Measurements from ENCODE around the gene OBSCN.

OBSCN gene

GRCh38 chr1:228366062-228366865 lies 158.4 kb downstream of the OBSCN start:
- DNase-seq (ENCODE audit: low spot score): no peak
- in situ Hi-C loops (cut with MboI; ENCODE audit: low sequenced_read_pairs, unreplicated experiment): no loop called here
- no peak for TF ChIP-seq CTCF (IDR thresholded peaks at IDR 0.05; ENCODE audit: borderline replicate concordance, control extremely low read depth, extremely low read depth, insufficient read depth, missing control alignments)

GRCh38 chr1:228366866-228367741 lies 159.3 kb downstream of the OBSCN start:
- in situ Hi-C loops (cut with MboI; ENCODE audit: low sequenced_read_pairs, unreplicated experiment): no loop called here
- DNase-seq (ENCODE audit: low spot score): no peak
- no peak for TF ChIP-seq CTCF (IDR thresholded peaks at IDR 0.05; ENCODE audit: borderline replicate concordance, control extremely low read depth, extremely low read depth, insufficient read depth, missing control alignments)

- TF ChIP-seq CTCF (IDR thresholded peaks at IDR 0.05; ENCODE audit: borderline replicate concordance, control extremely low read depth, extremely low read depth, insufficient read depth, missing control alignments): no peak
- no peak for DNase-seq (ENCODE audit: low spot score)
- in situ Hi-C loops (cut with MboI; ENCODE audit: low sequenced_read_pairs, unreplicated experiment): no loop called here
Observed at GRCh38 chr1:228367798-228368791, 160.3 kb downstream of the OBSCN start.

- no peak for TF ChIP-seq CTCF (IDR thresholded peaks at IDR 0.05; ENCODE audit: borderline replicate concordance, control extremely low read depth, extremely low read depth, insufficient read depth, missing control alignments)
- DNase-seq (ENCODE audit: low spot score): no peak
- in situ Hi-C loops (cut with MboI; ENCODE audit: low sequenced_read_pairs, unreplicated experiment): no loop called here
Observed at GRCh38 chr1:228368801-228369607, 161.2 kb downstream of the OBSCN start.

- no peak for TF ChIP-seq CTCF (IDR thresholded peaks at IDR 0.05; ENCODE audit: borderline replicate concordance, control extremely low read depth, extremely low read depth, insufficient read depth, missing control alignments)
- in situ Hi-C loops (cut with MboI; ENCODE audit: low sequenced_read_pairs, unreplicated experiment): no loop called here
- DNase-seq (ENCODE audit: low spot score): no peak
Observed at GRCh38 chr1:228369608-228370438, 162.0 kb downstream of the OBSCN start.
